CD4-positive, alpha-beta T cell treated with Interleukin-10 for 1 hour (primary cell): Measurements from ENCODE around the gene HMGN3.

Experiments used
- DNase-seq: peaks from one replicate; pipeline ENCODE4 v3.0.0-alpha.2; 2020

HMGN3 gene

DNA sequence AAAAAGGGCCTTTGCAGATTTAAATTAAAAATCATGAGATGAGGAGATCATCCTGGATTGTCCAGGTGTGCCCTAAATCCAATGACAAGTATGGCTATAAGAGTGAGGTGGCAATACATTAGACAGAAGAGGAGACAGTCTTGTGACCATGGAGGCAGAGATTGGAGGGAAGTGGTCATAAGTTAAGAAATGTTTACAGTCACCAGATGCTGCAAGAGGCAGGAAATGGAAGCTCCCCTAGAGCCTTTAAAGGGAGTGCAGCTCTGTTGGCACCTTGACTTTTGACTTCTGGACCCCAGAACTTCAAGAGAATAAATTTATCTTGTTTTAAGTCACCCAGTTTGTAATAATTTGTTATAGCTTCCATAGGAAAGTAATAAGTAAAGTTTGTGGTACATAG, 61.1 kb downstream of the HMGN3 start:
- DNase-seq: no peak

DNA sequence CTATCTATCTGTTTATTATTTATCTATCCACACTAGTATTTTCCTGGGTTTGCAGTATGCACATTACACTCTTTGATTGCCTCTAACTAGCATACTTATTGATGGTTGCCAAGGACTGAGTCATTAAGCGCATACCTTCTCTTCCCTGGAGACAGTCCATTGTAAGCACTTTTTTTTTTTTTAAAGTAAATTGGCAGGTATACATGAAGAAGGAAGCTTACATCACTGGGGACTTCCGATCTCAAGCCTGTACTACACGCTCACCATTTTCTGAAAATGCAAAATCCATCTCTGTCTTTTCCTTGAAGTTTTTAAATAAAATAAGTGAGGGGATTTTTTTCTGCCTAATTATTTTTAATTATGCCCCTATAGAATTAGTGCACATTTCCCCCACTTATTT, 63.5 kb downstream of the HMGN3 start:
- no peak for DNase-seq

DNA sequence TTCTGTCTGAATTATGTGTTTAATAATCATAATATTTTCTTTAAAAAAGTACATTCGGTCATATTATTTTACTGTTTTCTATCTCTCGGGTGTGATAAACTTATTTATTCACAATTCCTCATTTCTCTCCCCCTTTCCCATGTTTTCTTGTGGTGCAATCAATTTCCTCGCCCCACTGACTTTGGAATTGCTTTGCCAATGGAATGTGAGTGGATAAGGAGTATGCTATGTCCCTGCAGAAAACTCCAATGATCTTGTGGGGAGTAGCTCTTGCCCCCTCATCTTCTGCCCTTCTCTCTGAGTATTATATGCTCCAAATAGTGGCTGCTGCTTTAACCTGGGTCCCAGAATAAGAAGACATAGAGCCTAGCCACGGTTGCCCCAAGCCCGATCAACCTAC, 64.1 kb downstream of the HMGN3 start:
- no peak for DNase-seq

DNA sequence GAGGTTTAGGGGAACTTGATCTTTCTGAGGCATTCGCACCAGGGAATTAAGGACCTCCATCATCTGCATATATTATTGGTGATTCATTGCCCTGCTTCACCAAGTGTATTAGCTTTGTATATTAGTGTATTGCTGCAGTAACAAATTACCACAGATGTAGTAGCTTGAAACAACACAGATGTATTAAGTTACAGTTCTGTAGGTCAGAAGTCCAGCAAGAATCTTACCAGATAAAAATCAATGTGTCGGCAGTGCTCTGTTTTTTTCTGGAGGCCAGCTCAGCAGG, 65.8 kb downstream of the HMGN3 start:
- no peak for DNase-seq

DNA sequence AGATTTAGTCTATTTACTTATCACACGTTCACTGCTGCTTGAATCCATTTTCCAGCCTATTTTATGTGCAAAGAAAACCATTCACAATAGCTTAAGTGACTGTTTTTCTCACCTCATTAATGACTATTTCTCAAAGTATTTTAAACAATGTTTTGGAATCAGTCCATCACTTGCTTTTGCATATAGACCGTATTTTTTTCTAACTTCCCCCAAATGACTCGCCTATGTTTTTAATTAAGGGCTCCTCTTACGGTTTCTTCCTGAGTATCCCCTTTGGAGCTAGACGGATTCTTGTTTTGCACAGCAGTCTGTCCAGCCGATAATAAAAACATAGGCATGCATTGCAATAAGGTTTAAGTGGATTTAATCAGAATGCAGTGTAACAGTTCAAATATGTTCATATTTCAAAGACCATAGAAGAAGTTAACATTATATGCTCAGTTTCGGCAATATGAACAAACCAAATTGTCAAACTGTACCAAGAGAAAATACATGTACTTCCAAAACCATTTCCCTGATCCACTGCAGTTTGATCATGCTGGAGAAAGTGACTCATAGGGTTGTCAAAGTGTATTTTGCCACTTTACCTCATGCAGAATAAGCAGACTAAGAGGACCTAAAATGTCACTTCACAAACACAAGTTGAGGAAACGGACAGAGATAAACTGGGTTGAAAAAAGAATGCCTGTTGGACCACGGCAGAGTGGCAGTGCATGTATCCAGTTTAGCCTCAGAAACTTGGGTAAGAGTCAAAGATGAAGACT, 66.4 kb downstream of the HMGN3 start:
- no peak for DNase-seq

DNA sequence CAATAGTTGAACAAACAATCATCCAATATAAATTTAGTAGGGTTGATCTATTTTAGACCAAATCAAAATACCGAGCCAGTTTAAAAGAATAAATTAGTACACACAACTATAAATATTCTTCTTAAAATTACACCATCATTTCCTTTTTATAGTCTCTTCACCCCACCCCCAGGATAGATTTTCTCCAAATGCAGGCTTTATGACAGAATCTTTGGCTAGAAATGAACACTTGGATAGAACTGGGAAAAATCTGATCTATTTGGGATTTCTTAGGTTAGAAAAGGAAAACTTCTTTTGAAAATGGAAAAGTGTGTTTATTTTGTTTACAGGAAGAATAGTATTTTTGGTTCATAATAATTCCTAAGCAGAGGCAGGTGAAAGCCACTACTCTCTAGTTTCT, 74.6 kb downstream of the HMGN3 start:
- DNase-seq: no peak

DNA sequence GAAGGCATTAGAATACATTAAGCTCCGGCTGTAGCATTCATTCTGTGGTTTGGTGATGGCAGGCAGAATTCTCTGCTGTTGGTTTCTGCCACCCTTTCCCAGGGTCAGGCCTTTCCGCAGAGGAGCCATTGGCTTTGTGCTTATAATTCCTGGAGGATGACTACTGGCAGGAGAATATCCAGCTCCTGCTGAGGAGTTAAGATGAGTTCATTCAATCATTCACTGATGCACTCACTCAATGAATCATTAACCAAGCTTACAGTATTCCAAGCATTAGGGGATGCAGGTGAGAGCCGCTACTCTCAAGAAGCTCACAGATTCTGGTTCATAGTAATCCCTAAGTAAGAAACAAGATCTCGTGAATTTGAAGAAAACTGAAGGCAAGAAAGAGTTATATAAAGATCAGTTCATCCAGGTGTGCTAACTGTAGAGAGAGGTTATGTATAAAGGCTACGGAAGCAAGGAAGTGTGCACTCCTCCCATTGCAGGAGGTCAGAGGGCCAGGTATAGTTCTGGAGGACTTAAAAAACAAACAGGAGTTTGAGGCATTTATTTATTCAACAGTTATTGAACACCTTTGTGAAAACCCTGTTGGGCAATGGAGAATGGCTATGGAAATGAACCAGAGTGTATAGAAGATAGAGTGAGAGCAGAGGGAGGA, 75.5 kb downstream of the HMGN3 start:
- no peak for DNase-seq

DNA sequence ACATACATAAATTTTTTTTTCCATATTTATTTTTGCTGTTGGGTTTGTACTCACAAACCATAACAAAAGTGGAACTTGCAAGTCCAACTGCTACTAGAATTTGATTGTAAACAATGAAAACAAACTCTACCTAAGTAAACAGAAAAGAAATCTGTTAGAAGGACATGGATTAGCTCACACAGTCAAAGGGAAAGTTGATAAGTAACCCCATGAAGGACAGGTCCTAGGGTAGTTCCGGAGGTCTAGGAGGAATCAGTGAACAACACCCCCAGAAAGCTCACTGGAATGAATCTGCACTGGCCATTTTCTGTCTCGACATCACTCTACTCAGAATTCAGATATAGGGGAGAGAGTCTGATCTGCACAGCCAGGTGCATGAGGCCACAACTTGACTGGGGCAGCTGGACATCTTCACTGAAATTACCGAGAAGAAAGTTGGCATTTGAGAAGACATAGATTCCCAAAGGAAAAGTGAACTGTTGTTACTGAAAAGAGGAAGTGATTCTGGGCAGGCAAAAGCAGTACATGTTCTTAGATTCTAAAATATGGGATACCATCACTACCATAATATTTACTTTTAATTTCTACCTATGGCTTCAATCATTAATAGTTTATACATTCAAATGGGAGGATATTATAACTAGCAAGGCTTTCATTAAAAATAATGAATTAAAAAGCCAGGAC, 76.4 kb downstream of the HMGN3 start:
- no peak for DNase-seq

DNA sequence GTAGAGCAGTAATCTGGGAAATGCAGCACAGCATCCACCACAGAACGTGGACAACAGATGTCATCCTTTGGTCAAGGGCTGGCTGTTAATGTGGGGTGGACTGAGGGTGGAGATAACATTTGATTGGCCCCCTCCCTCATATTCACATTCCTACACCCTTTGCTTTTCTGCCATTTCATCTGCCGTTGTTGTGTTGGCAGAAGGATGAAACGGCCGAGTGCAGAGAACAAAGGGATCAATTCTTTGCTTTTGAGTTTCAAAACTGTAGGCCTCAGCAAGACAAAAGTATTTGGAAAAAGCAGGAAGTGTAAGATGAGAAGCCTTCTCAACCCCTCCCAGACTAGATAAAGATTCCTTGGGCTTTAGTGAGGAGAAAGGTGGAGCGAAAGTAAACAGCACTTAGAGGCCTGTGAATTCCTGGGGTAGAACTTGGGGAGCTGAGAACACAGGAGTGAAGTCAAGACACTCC, 82.2 kb downstream of the HMGN3 start:
- DNase-seq: no peak
